ENCODE data around the gene TNFRSF12A. TPM values are rescaled to one million over a fixed set of nuclear protein-coding genes. Genes with fewer than 3 reads are reported as not detected.
A peak's percentile ranks its signal among the peaks of the same experiment; 100 is the strongest.

The TNFRSF12A gene
- total and polyA plus RNA-seq, 2 of the 8 experiments (the other 6 are each of a cell fraction or from before 2014, with no cell fraction given): 81.0 to 82.5 TPM

GRCh38 chr16:3001316-3001715 lies 18.9 kb upstream of the TNFRSF12A start:
- no peak for DNase-seq (ENCODE audit: low read depth in 1 of 2, low spot score in 2 of 2)
- Histone ChIP-seq H3K56ac (replicated peaks; ENCODE audit: insufficient read length, low read depth, low read length) (no peak overlapping the region), H3K36me3 (ENCODE audit: control insufficient read depth in 2 of 4, insufficient read depth in 4 of 4, low read length in 3 of 4) (peaks cover 0 to under 1% (median 0%) of the 10 kb centered on the region in 4 experiments; a peak in 1 of 8 replicates), H3K4me2 (ENCODE audit: insufficient read depth in 1 of 2, low read depth in 2 of 2, low read length in 2 of 2) (no peak overlapping the region), H3K4me1 (replicated peaks in 1 of 4; ENCODE audit: control insufficient read depth in 3 of 4, insufficient read depth in 4 of 4, low read length in 3 of 4) (peaks cover 0 to 31% (median 13%) of the 10 kb centered on the region in 4 experiments; a peak in 6 of 7 replicates), H3K79me1 (ENCODE audit: low read depth, low read length) (no peaks in the 10 kb centered on the region), H3K27me3 (replicated peaks in 1 of 4; ENCODE audit: control insufficient read depth in 3 of 4, extremely low read depth in 1 of 4, insufficient read depth in 3 of 4, low read length in 3 of 4) (no peaks in the 10 kb centered on the region), H3K9ac (replicated peaks in 1 of 4; ENCODE audit: extremely low read depth in 1 of 4, low read depth in 3 of 4, low read length in 3 of 4) (no peak overlapping the region), H3K14ac (ENCODE audit: insufficient read length) (no peak overlapping the region), H2BK12ac (ENCODE audit: low read depth, low read length) (peak overlapping the region; percentile 22; the same call in 1 of the 2 replicates), H2BK5ac (ENCODE audit: low read depth, low read length) (no peak overlapping the region; the same call in 1 of the 2 replicates), H4K8ac (ENCODE audit: extremely low read depth, insufficient read depth, low read length) (no peak overlapping the region), H2AFZ (ENCODE audit: low read length) (no peak overlapping the region), H3K23ac (ENCODE audit: insufficient read length) (no peak overlapping the region), H4K5ac (ENCODE audit: insufficient read length, low read depth, low read length) (no peak overlapping the region), H4K91ac (replicated peaks; ENCODE audit: insufficient read length, low read length) (peak overlapping the region; percentile 26), H2BK15ac (ENCODE audit: low read length) (peak overlapping the region; percentile 81; the same call in 1 of the 2 replicates), H2AK5ac (ENCODE audit: low read depth, low read length) (0 out of 2 replicates have a peak overlapping the region, but pooled peaks have one; percentile 75), H3K4ac (replicated peaks; ENCODE audit: insufficient read length, low read depth, low read length) (no peak overlapping the region), H3K18ac (ENCODE audit: extremely low read depth, low read length) (peak overlapping the region; percentile 71), H3K4me3 (ENCODE audit: extremely low read depth in 1 of 4, insufficient read depth in 2 of 4, low read depth in 3 of 4, low read length in 4 of 4) (no peak overlapping the region), H3K27ac (ENCODE audit: low read depth, low read length) (no peak overlapping the region), H4K20me1 (replicated peaks in 1 of 2; ENCODE audit: control insufficient read depth in 1 of 2, insufficient read depth in 2 of 2, low read length in 2 of 2) (peaks cover 0 to 2% of the 10 kb centered on the region in 2 experiments), H2BK20ac (ENCODE audit: low read length) (no peak overlapping the region), H3K23me2 (ENCODE audit: low read depth, low read length) (peaks cover 3% of the 10 kb centered on the region), H2BK120ac (replicated peaks; ENCODE audit: low read depth, low read length) (no peak overlapping the region), H3K9me3 (ENCODE audit: insufficient read depth in 2 of 2, low read depth in 1 of 2, low read length in 1 of 2) (no peaks in the 10 kb centered on the region), H3K79me2 (ENCODE audit: control insufficient read depth in 1 of 2, insufficient read depth in 2 of 2, low read length in 2 of 2) (0 out of 4 replicates have a peak, but pooled peaks cover 0 to 2% of the 10 kb centered on the region in 2 experiments)
- FAIRE-seq: no peak
- ChIA-PET CTCF (ENCODE audit: partially characterized antibody) (interaction anchor here (1.3 to 17.3 kb wide), 11 partner anchors 10 to 105 kb away, joined by 3 to 639 read pairs (median 8); partner anchors contain the start of genes BICDL2, CLDN6, CLDN9 and HCFC1R1), POLR2A (ENCODE audit: partially characterized antibody) (interaction anchor here (0.7 to 35.7 kb wide), 9 partner anchors 8 to 46 kb away, joined by 3 to 1808 read pairs (median 11); partner anchors contain the start of genes BICDL2, CLDN6, CLDN9 and HCFC1R1)
- 82% methylated on average over 12 of the region's 12 CpGs; no CpG with 5 or more reads in 1 of the 2 experiments for WGBS, 2 experiments (ENCODE audit: extremely low coverage in 1 of 2, insufficient coverage in 1 of 2, insufficient read length in 1 of 2, insufficient replicate concordance in 2 of 2, low coverage in 1 of 2, low lambda C conversion rate in 2 of 2, missing lambda C conversion rate in 1 of 2)
